ENCODE results near the gene TTC28.

The TTC28 gene

GRCh38 chr22:28108851-28109250 is 570.8 kb downstream of the TTC28 start:
- H3K4me3 ChIP-seq (ENCODE audit: low read depth, low read length) = no peak overlapping the region
- ChIA-PET CTCF (no interaction called here), POLR2A (no interaction called here)
- H3K4me1 ChIP-seq (ENCODE audit: control insufficient read depth, insufficient read depth, low read length) = no peaks in the 10 kb centered on the region
- H3K27ac ChIP-seq (ENCODE audit: extremely low read depth, low read depth, low read length) = no peak overlapping the region
- H3K9me3 ChIP-seq (ENCODE audit: control insufficient read depth, insufficient read depth, low read depth, low read length) = no peaks in the 10 kb centered on the region
- TF ChIP-seq ZNF529 (tag by site-specific recombination; IDR thresholded peaks at IDR 0.05; ENCODE audit: insufficient replicate concordance) = no peak
- TF ChIP-seq ZBTB48 (tag by site-specific recombination; IDR thresholded peaks at IDR 0.05) = no peak
- no peak for TF ChIP-seq ZNF629 (tag by site-specific recombination; IDR thresholded peaks at IDR 0.05)
- no peak for TF ChIP-seq ZNF513 (tag by site-specific recombination; IDR thresholded peaks at IDR 0.05)
- no peak for TF ChIP-seq ZNF837 (tag by site-specific recombination; IDR thresholded peaks at IDR 0.05)
- TF ChIP-seq ZNF169 (tag by site-specific recombination; IDR thresholded peaks at IDR 0.05) = no peak
- TF ChIP-seq HOXC10 (CRISPR knock-in tag; IDR thresholded peaks at IDR 0.05) = no peak
- no peak for TF ChIP-seq ZNF138 (tag by site-specific recombination; IDR thresholded peaks at IDR 0.05; ENCODE audit: borderline replicate concordance)
- TF ChIP-seq, protein P1, sequence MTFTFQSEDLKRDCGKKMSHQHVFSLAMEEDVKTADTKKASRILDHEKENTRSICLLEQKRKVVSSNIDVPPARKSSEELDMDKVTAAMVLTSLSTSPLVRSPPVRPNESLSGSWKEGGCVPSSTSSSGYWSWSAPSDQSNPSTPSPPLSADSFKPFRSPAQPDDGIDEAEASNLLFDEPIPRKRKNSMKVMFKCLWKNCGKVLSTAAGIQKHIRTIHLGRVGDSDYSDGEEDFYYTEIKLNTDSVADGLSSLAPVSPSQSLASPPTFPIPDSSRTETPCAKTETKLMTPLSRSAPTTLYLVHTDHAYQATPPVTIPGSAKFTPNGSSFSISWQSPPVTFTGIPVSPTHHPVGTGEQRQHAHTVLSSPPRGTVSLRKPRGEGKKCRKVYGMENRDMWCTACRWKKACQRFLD (tag by site-specific recombination; IDR thresholded peaks at IDR 0.05) = no peak
- TF ChIP-seq ZNF311 (tag by site-specific recombination; IDR thresholded peaks at IDR 0.05; ENCODE audit: borderline replicate concordance) = no peak
- peaks cover 0 to 23% of the 10 kb centered on the region in 2 experiments; a peak in 1 of 3 replicates for H3K36me3 ChIP-seq (ENCODE audit: control insufficient read depth in 2 of 2, insufficient read depth in 1 of 2, low read length in 2 of 2)

DNA sequence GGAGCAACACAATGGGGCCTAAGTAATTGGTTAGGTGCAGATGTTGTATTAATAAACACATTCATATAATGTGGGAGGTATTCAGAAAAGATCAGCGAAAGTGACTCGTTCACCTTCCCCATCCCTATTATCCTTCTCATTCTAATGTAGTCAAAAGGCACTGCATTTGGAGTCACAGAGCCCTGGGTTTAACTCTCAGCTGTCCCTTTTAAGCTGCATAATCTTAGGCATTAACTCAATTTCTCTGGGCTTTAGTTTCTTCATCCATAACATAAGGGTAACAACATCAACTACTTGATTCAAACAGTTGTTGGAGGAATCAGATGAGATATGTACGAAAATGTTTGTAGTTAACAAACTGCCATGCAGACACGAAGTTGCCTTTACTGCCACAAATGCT is 573.0 kb downstream of the TTC28 start:
- no peak for TF ChIP-seq TRIM28 (IDR thresholded peaks at IDR 0.05; ENCODE audit: borderline replicate concordance, low read length)
- TF ChIP-seq BCL11A (tag by site-specific recombination; IDR thresholded peaks at IDR 0.05; ENCODE audit: low read depth) = no peak
- TF ChIP-seq ZNF488 (tag by site-specific recombination; IDR thresholded peaks at IDR 0.05) = no peak
- no peak for TF ChIP-seq ZNF501 (tag by site-specific recombination; IDR thresholded peaks at IDR 0.05)
- no peak for TF ChIP-seq ZNF184 (tag by site-specific recombination; IDR thresholded peaks at IDR 0.05)
- no peak for TF ChIP-seq ZNF449 (tag by site-specific recombination; IDR thresholded peaks at IDR 0.05)
- TF ChIP-seq ZNF280C (tag by site-specific recombination; IDR thresholded peaks at IDR 0.05) = no peak
- no peak for TF ChIP-seq EGR2 (tag by site-specific recombination; IDR thresholded peaks at IDR 0.05; ENCODE audit: low read depth)
- TF ChIP-seq MYNN (tag by site-specific recombination; IDR thresholded peaks at IDR 0.05; ENCODE audit: borderline replicate concordance) = no peak
- Histone ChIP-seq H3K36me3 (ENCODE audit: control insufficient read depth in 2 of 2, insufficient read depth in 1 of 2, low read length in 2 of 2) (peaks cover 0 to 23% of the 10 kb centered on the region in 2 experiments; a peak in 1 of 3 replicates), H3K4me1 (ENCODE audit: control insufficient read depth, insufficient read depth, low read length) (no peaks in the 10 kb centered on the region), H3K9me3 (ENCODE audit: control insufficient read depth, insufficient read depth, low read depth, low read length) (no peaks in the 10 kb centered on the region), H3K27ac (ENCODE audit: extremely low read depth, low read depth, low read length) (no peak overlapping the region), H3K4me3 (ENCODE audit: low read depth, low read length) (no peak overlapping the region)
- ChIA-PET CTCF (no interaction called here), POLR2A (no interaction called here)

Measured in HEK293 (cell line).